Activated CD8-positive, alpha-beta memory T cell treated with anti-CD3 and anti-CD28 coated beads, Interleukin-2, amount 50 U/mL, for 24 hours (primary cell): ENCODE results near the gene ACOX2.
"Not testable (repeated sequence)": the region's sequence is repeated elsewhere in the genome, so short reads cannot be mapped to it uniquely, and the experiment has no call there.

ENCODE experiments used
- DNase-seq: peaks from one replicate; pipeline ENCODE4 v3.0.0-alpha.2; 2020; ENCODE audit errors: extremely low read depth

The ACOX2 gene

DNA sequence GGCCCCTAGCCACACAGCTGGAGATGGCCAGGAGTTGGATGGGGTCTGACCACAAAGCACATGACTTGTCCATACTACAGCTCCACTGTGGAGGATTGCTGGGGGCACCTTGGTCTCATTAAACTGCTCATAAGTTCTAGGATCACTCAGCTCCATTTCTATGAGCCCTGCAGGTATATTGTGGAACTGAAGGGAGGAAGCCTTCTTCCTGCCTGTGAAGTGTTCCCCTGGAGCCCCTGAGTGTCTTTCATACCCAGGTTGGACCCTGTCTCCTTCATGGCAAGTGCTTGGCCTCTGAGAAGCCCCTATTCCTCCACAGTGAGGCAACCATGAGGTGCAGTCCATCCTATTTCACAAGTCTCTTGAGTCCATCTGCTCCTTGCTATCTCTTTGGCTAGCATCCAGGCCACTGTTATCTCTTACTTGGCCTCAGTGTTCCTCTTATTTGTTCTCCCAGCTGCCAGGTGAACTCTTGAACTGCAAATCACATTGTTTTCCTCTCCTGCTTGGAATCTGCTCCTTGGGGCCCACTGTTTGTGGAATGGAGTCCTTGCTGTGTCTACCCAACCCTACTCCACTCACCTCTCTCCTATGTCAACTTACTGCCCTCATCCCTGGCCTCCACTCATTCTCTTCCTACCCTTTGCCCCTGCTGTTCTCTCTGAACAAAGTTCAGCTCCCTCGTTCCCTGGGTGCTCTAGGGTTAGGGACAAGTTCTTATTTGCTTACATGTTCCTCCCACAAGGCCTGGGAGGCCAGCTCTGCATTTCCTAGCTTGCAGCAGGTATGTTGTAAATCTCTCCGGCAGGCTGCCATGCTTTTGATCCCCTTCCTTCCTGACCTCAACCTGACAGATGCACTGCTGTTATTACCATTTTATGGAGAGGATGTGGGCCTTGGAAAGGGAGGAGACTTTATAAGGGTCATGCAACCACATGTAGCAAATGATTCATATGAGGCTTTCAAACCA, 1.2 kb downstream of the ACOX2 start:
- no peak for DNase-seq

DNA sequence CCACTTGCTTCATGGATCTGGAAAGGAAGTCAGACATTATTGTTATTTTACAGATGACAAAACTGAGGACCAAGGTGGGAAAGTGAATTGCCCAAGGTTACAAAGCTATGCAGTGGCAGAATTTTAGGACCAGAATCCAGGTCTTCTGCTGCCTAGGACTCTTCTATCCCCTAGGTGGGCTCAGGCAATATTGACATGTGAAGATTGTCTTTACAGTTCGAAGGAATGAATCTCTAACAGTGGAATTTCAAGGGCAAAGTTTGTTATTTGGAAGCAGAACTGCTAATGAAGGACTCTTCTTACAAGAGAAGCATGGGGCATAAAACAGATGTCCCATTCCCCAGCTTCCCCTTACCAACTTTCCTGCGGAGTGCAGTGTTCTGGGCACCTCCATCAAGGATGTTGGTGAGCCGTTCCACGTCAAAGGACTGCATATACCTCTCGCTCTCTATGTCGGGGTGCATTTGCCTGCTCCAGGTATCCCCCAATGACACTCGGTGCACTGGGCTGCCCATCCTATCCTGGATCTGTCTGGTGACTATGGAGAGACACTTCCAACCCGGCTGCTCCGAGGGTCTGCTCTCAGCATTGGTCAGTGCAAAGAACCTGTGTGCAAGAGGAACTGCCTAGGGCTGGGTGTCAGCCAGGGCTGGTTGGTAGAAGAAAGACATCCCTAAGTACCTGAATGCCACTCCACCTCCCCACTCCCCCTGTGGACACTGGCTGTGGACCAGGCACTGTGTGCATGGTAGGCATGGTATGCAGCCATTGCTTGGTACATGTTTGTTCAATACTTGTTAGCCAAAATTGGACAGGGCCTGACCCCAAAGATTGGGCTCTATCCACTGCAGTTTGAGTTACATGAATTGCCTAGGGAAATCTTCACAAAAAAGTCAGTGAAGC, 2.1 kb downstream of the ACOX2 start:
- DNase-seq: no peak

DNA sequence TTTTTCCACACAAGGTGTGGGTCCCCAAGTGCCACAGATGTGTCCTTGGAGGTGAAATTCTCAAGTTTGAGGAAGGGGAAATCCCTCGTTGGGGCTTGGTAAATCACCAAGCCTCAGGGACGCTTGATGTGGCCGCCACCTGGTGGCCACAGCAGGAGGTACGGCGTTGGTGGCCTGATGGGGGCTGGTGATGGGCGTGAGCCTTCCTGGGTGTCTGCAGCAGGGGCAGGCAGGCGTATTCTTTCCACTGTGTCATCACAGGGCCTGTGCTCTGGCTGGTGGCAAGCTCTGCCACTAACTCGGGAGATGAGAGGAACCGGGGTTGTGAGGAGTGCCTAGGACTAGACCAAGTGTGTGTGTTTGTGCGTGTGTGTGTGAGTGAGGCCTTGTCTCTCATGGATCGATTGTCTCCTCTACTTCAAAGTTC, 4.2 kb downstream of the ACOX2 start:
- peak; percentile 47 for DNase-seq

GRCh38 chr3:58531956-58532355, 5.0 kb downstream of the ACOX2 start:
- no peak for DNase-seq

DNA sequence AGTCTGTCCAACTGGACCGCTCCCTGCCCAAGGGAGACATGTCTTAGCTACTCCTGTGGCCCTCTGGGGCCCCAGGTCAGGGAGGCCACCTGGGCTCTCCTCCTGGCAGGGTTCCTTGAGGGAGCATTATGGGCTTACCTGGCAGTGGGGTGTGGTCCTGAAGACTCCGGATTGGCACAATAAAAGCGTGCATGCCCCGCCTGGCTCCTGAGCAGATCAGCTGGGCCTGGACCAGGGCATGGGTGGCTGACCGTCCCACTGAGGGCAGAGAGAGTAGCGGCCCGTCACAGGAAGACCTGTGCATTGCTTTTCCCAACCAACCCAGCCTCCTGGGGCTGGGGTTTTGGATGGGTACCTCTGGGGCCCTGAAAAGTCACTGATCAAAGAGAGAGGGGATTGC, 5.4 kb downstream of the ACOX2 start:
- DNase-seq: no peak

DNA sequence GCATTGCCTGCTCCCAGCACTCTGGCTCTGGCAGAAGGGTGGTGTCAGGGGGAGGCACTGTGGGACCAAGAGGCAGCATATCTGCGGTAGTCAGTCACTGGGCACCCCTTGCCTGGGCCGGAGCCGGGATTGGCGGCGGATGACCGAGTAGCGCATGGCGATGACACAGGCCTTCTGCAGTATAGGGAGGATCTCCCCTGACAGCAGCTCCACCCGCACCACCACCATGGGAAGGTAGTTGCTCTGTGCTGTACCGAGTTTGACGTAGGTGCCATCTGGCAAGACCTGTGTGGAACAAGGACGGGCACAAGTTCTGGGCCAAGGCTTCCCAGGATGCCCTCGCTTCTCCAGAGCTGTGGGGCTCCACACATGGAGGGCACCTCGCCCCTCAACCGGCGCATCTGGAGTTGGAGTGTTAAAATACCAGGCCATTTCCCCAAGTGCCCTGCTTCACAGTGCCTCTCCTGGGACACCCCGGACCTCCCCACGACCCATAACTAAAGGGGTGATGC, 6.6 kb downstream of the ACOX2 start:
- no peak for DNase-seq

- DNase-seq: no peak
These were observed 7.3 kb downstream of the ACOX2 start for GRCh38 chr3:58529516-58530353.

- no peak for DNase-seq
These were observed 8.4 kb downstream of the ACOX2 start for GRCh38 chr3:58528629-58529028.

GRCh38 chr3:58527440-58527839, 9.6 kb downstream of the ACOX2 start:
- DNase-seq: not testable (repeated sequence)

GRCh38 chr3:58526515-58526957, 10.5 kb downstream of the ACOX2 start:
- DNase-seq: no peak

DNA sequence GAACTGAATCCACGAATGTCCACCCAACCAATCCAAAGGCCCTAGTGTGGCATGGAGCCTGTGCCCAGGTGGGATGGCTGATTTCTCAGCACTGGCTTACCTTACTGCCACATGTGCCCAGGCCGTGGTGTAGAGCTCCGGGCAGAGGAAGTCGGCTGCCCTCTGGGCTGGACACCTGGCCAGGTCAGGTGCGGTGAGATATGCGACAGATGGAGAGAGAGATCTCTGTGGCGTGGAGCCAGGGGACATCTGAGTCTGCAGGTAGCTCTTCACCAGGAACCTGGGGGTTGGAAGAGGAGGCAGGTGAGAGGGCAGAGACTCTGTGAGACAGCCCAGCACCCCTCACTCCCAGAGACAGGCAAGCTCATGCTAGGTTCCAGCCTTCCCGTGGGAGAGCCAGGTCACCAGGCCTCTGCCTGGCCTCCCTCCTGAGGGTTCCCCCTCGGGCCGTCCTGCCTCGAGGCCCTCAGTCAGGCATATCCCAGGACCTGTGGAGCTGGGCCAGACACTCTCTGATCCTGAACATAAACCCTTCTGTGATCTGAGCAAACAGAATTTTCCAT, 12.6 kb downstream of the ACOX2 start:
- DNase-seq: no peak

DNA sequence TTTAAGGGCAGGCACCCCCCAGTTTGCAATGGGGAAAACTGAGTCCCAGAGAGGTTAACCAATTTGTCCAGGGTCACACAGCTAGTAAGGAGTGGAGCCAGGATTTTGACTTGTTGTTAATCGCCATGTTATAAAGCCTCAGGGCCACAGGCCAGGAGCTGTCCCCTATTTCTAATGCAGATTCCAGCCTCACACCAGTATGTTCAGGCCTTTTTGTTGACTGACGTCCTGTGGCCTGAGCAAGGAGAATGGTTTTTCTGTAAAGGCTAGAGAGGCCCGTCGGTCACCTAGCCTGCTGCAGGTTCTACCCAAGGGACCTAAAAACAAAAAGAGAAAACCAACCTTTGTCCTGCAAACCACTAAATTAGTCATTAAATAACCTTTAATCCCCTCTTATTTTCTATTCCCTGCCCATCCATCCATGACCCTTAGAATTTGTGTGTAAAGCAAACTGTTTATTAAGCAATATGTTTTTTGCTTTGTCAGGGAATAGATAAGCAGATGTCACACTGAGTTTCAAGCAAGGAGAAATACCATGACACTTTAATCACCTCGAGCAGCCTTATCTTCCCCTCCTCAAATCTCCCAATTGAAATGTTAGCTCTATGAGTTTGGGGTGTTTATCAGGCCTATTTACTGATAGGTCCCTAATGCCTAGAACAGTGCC, 14.1 kb downstream of the ACOX2 start:
- no peak for DNase-seq

DNA sequence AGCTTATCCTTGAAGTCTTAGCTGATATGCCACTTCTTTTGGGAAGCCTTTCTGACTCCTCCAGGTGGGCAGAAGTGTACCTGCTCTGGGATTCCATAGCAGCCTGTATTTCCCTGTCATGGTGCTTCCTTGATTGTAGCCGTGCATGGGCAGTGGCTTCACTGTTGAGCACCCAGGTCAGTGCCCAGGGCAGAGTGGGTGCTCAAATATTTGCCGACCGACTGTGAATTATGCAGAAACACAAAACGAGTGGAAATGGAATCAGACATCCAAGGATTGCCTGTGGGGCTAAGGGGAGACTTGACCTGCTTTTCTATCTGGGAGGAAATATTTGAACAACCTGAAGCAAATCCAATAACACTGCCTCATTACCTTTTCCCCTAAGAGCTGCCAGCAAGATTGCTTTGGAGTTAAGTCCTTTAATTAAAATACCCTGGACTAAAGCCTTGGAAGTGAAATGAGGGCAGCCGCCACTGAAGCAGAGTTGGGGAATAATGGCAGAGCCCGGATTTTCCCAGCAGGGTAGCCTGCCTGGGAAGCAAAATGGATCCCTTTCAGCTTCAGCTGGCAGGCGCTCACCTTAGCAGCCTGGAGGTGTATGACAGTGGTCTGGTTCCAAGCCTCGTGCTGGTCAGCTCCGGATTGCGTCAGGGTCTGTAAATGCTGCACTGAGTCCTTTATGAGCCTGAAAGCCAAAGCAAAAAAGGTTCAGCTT, 14.9 kb downstream of the ACOX2 start:
- DNase-seq: no peak

GRCh38 chr3:58521336-58521670, 15.7 kb downstream of the ACOX2 start:
- DNase-seq: no peak

DNA sequence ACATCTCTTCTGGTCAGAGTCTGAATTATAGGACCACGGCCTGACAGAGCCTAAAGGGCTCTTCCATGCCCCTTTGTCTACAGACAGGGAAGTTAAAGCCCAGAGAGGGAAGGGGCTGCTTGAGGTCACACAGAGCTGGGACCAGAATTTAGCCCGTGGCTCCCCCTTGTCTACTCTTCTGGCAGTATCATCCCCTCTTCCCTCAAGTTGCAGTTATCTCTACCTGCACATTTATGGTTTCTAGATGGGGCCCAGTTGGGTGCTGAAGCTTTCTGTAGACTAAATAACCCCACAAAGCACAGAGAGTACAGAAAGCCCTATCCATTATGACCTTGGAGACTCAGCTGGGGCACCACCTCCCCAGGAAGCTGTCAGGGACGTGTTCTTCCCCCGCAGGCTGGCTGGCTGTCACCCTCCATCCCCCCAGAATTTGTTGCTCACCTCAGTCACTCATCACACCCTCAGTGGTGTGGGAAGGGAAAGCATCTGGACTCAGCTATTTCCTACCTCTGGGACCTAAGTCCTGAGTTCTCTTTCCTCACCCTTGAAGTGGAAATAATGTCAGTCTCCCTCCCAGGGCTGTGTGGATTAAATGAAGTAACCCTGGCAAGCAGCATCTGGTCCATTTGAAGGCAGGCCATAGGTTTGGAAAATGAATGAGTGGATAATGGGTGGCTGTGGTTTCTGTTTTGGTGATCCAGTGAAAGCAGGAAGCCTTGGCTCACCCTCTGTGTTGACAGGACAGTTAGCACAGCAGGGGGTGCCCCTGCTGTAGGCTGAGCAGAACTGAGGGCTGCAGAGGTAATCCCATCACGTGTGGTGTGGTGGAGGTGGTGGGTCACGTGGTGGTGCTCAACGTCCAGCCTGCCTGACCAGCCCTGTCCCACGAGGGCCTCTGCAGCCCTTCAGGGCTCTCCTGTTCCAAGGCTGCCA, 16.3 kb downstream of the ACOX2 start:
- DNase-seq: no peak

GRCh38 chr3:58519668-58520402, 17.2 kb downstream of the ACOX2 start:
- no peak for DNase-seq

DNA sequence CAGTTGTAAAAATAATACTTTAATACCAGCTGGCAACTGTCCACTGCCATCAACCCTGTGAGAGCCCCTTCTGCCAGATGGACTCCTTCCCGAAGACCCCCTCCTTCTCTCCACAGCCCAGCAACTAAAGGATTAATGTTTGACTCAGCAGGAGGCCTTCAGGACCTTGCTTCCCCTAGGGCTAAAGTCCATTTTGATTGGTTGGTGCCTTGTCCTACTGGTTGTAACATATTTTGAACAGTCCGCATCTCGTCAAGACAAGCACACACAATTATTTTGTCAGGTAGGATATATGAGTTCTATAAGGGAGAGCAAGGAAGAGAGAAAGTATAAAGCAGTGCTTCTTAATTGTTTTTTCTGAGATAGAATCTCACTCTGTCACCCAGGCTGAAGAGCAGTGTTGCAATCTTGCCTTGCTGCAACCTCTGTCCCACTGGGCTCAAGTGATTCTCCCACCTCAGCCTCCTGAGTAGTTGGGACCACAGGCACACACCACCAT, 18.6 kb downstream of the ACOX2 start:
- DNase-seq: no peak

GRCh38 chr3:58514405-58514804, 22.6 kb downstream of the ACOX2 start:
- DNase-seq: no peak
